Measurements from ENCODE around the gene TERB1. TPM values are rescaled to one million over a fixed set of nuclear protein-coding genes. Genes with fewer than 3 reads are reported as not detected.

TERB1 gene
- total and polyA plus RNA-seq, 2 experiments from 2014 or later, result not detected

DNA sequence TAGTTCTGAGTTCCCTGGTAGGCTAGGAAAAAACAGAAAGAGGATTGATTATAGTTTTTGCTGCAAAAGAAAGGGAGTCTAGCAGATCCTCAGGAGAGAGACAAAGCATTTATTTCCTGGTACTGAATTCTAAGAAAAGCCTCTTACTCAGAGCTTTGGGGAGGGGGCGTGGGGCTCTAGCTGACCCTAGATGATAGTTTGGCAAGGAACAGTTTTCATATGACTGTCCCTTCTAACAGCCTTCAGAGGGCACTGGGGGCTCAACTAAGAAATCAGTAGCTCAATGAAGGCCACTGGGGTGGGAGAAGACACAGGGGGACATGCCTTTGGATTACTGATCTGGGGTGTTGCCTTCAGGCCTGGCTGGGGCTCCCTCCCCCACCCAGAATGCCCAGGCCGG lies 46.8 kb upstream of the TERB1 start:
- DNase-seq, result no peak
- in situ Hi-C loops (cut with MboI), result no loop called here
- 25 to 53% methylated on average over 2 of the region's 2 CpGs for WGBS, 2 experiments (ENCODE audit: low coverage in 1 of 2, low lambda C conversion rate in 2 of 2, missing lambda C conversion rate in 2 of 2)

GRCh38 chr16:66847533-66848067 lies 46.2 kb upstream of the TERB1 start:
- H3K9me3 ChIP-seq (ENCODE audit: low read depth), result no peaks in the 10 kb centered on the region
- H3K9ac ChIP-seq, result no peak overlapping the region
- no peaks in the 10 kb centered on the region for H3F3A ChIP-seq (ENCODE audit: insufficient read depth)
- H3K4me1 ChIP-seq (ENCODE audit: insufficient read depth), result no peaks in the 10 kb centered on the region
- H3K79me2 ChIP-seq (ENCODE audit: insufficient read depth), result no peaks in the 10 kb centered on the region
- WGBS, 2 experiments (ENCODE audit: low coverage in 1 of 2, low lambda C conversion rate in 2 of 2, missing lambda C conversion rate in 2 of 2), result 65 to 69% methylated on average over 6 of the region's 6 CpGs
- no peak overlapping the region for H3K27ac ChIP-seq
- no peak overlapping the region for H2AFZ ChIP-seq
- H3K4me2 ChIP-seq (ENCODE audit: unreplicated experiment), result no peak overlapping the region
- H3K36me3 ChIP-seq (ENCODE audit: low read depth), result no peaks in the 10 kb centered on the region
- peaks cover 34% of the 10 kb centered on the region for H3K27me3 ChIP-seq (replicated peaks; ENCODE audit: insufficient read depth)
- H3K9me2 ChIP-seq (ENCODE audit: insufficient read depth), result no peaks in the 10 kb centered on the region
- TF ChIP-seq EZH2 (IDR thresholded peaks at IDR 0.05; ENCODE audit: insufficient read depth, poor library complexity, severe bottlenecking) (no peak), EZH2phosphoT487 (IDR thresholded peaks at IDR 0.05; ENCODE audit: insufficient read depth, low read depth) (no peak)
- in situ Hi-C loops (cut with MboI), result no loop called here
- no peaks in the 10 kb centered on the region for H4K20me1 ChIP-seq (ENCODE audit: insufficient read depth)
- H3K4me3 ChIP-seq, result no peak overlapping the region
- no peak for DNase-seq

More for the DNA sequence above, 46.8 kb upstream of the TERB1 start:
- Histone ChIP-seq H2AFZ (no peak overlapping the region), H3K79me2 (ENCODE audit: insufficient read depth) (no peaks in the 10 kb centered on the region), H3K4me2 (ENCODE audit: unreplicated experiment) (no peak overlapping the region), H3K27me3 (replicated peaks; ENCODE audit: insufficient read depth) (peaks cover 38% of the 10 kb centered on the region), H4K20me1 (ENCODE audit: insufficient read depth) (no peaks in the 10 kb centered on the region), H3K36me3 (ENCODE audit: low read depth) (no peaks in the 10 kb centered on the region), H3F3A (ENCODE audit: insufficient read depth) (no peaks in the 10 kb centered on the region), H3K9ac (no peak overlapping the region), H3K9me3 (ENCODE audit: low read depth) (no peaks in the 10 kb centered on the region), H3K4me1 (ENCODE audit: insufficient read depth) (no peaks in the 10 kb centered on the region), H3K27ac (no peak overlapping the region), H3K4me3 (no peak overlapping the region), H3K9me2 (ENCODE audit: insufficient read depth) (no peaks in the 10 kb centered on the region)
- TF ChIP-seq EZH2 (IDR thresholded peaks at IDR 0.05; ENCODE audit: insufficient read depth, poor library complexity, severe bottlenecking) (no peak), EZH2phosphoT487 (IDR thresholded peaks at IDR 0.05; ENCODE audit: insufficient read depth, low read depth) (no peak)

GRCh38 chr16:66846831-66847230 lies 45.4 kb upstream of the TERB1 start:
- Histone ChIP-seq H2AFZ (no peak overlapping the region), H4K20me1 (ENCODE audit: insufficient read depth) (no peaks in the 10 kb centered on the region), H3K36me3 (ENCODE audit: low read depth) (no peaks in the 10 kb centered on the region), H3K9ac (no peak overlapping the region), H3K4me2 (ENCODE audit: unreplicated experiment) (no peak overlapping the region), H3F3A (ENCODE audit: insufficient read depth) (no peaks in the 10 kb centered on the region), H3K9me3 (ENCODE audit: low read depth) (no peaks in the 10 kb centered on the region), H3K27me3 (replicated peaks; ENCODE audit: insufficient read depth) (peaks cover 34% of the 10 kb centered on the region), H3K79me2 (ENCODE audit: insufficient read depth) (no peaks in the 10 kb centered on the region), H3K9me2 (ENCODE audit: insufficient read depth) (no peaks in the 10 kb centered on the region), H3K4me1 (ENCODE audit: insufficient read depth) (no peaks in the 10 kb centered on the region), H3K4me3 (no peak overlapping the region), H3K27ac (no peak overlapping the region)
- 80 to 81% methylated on average over 6 of the region's 6 CpGs for WGBS, 2 experiments (ENCODE audit: low coverage in 1 of 2, low lambda C conversion rate in 2 of 2, missing lambda C conversion rate in 2 of 2)
- no peak for DNase-seq
- TF ChIP-seq EZH2 (IDR thresholded peaks at IDR 0.05; ENCODE audit: insufficient read depth, poor library complexity, severe bottlenecking), result no peak
- no peak for TF ChIP-seq EZH2phosphoT487 (IDR thresholded peaks at IDR 0.05; ENCODE audit: insufficient read depth, low read depth)
- in situ Hi-C loops (cut with MboI), result no loop called here

GRCh38 chr16:66846266-66846665 lies 44.9 kb upstream of the TERB1 start:
- H3K4me1 ChIP-seq (ENCODE audit: insufficient read depth), result no peaks in the 10 kb centered on the region
- no peak overlapping the region for H3K4me2 ChIP-seq (ENCODE audit: unreplicated experiment)
- TF ChIP-seq EZH2phosphoT487 (IDR thresholded peaks at IDR 0.05; ENCODE audit: insufficient read depth, low read depth) (no peak), EZH2 (IDR thresholded peaks at IDR 0.05; ENCODE audit: insufficient read depth, poor library complexity, severe bottlenecking) (no peak)
- H3K9ac ChIP-seq, result no peak overlapping the region
- no peaks in the 10 kb centered on the region for H3F3A ChIP-seq (ENCODE audit: insufficient read depth)
- H3K9me3 ChIP-seq (ENCODE audit: low read depth), result no peaks in the 10 kb centered on the region
- H4K20me1 ChIP-seq (ENCODE audit: insufficient read depth), result no peaks in the 10 kb centered on the region
- in situ Hi-C loops (cut with MboI), result no loop called here
- 89 to 100% methylated on average over 1 of the region's 1 CpG for WGBS, 2 experiments (ENCODE audit: low coverage in 1 of 2, low lambda C conversion rate in 2 of 2, missing lambda C conversion rate in 2 of 2)
- no peaks in the 10 kb centered on the region for H3K36me3 ChIP-seq (ENCODE audit: low read depth)
- H3K4me3 ChIP-seq, result no peak overlapping the region
- no peak overlapping the region for H2AFZ ChIP-seq
- no peaks in the 10 kb centered on the region for H3K79me2 ChIP-seq (ENCODE audit: insufficient read depth)
- no peaks in the 10 kb centered on the region for H3K9me2 ChIP-seq (ENCODE audit: insufficient read depth)
- DNase-seq, result no peak
- peaks cover 34% of the 10 kb centered on the region for H3K27me3 ChIP-seq (replicated peaks; ENCODE audit: insufficient read depth)
- H3K27ac ChIP-seq, result no peak overlapping the region

- Histone ChIP-seq H3K79me2 (ENCODE audit: insufficient read depth) (no peaks in the 10 kb centered on the region), H3K27me3 (replicated peaks; ENCODE audit: insufficient read depth) (peaks cover 34% of the 10 kb centered on the region), H3K27ac (no peak overlapping the region), H3K9me2 (ENCODE audit: insufficient read depth) (no peaks in the 10 kb centered on the region), H3K36me3 (ENCODE audit: low read depth) (no peaks in the 10 kb centered on the region), H3K4me1 (ENCODE audit: insufficient read depth) (no peaks in the 10 kb centered on the region), H3K9ac (no peak overlapping the region), H4K20me1 (ENCODE audit: insufficient read depth) (no peaks in the 10 kb centered on the region), H2AFZ (no peak overlapping the region), H3K9me3 (ENCODE audit: low read depth) (no peaks in the 10 kb centered on the region), H3K4me2 (ENCODE audit: unreplicated experiment) (no peak overlapping the region), H3F3A (ENCODE audit: insufficient read depth) (no peaks in the 10 kb centered on the region), H3K4me3 (no peak overlapping the region)
- TF ChIP-seq EZH2phosphoT487 (IDR thresholded peaks at IDR 0.05; ENCODE audit: insufficient read depth, low read depth), result no peak
- TF ChIP-seq EZH2 (IDR thresholded peaks at IDR 0.05; ENCODE audit: insufficient read depth, poor library complexity, severe bottlenecking), result no peak
- in situ Hi-C loops (cut with MboI), result no loop called here
- WGBS, 2 experiments (ENCODE audit: low coverage in 1 of 2, low lambda C conversion rate in 2 of 2, missing lambda C conversion rate in 2 of 2), result 67 to 73% methylated on average over 9 of the region's 9 CpGs
- DNase-seq, result no peak
These were observed 44.4 kb upstream of the TERB1 start for GRCh38 chr16:66845791-66846221.

Data from GM23248 (cell line).